Dermis microvascular lymphatic vessel endothelial cell (primary cell): ENCODE data around the gene SCRT2. TPM values are rescaled to one million over a fixed set of nuclear protein-coding genes. Genes with fewer than 3 reads are reported as not detected.

Source experiments
- DNase-seq, 2 donors: peaks; one replicate each; pipeline versions ENCODE4 v3.0.0 to v3.0.0-alpha.2; 2010; ENCODE audit warnings: low read depth in 2 of 2
- total RNA-seq: library from RNA; depleted of rRNA; stranded (reverse); fragments of >200 nt; gene quantifications from 2 replicates; pipeline ENCODE4 v1.2.1, GENCODE V29; 2014

The SCRT2 gene
- total RNA-seq, 1 donor from 2014 or later = not detected

DNA sequence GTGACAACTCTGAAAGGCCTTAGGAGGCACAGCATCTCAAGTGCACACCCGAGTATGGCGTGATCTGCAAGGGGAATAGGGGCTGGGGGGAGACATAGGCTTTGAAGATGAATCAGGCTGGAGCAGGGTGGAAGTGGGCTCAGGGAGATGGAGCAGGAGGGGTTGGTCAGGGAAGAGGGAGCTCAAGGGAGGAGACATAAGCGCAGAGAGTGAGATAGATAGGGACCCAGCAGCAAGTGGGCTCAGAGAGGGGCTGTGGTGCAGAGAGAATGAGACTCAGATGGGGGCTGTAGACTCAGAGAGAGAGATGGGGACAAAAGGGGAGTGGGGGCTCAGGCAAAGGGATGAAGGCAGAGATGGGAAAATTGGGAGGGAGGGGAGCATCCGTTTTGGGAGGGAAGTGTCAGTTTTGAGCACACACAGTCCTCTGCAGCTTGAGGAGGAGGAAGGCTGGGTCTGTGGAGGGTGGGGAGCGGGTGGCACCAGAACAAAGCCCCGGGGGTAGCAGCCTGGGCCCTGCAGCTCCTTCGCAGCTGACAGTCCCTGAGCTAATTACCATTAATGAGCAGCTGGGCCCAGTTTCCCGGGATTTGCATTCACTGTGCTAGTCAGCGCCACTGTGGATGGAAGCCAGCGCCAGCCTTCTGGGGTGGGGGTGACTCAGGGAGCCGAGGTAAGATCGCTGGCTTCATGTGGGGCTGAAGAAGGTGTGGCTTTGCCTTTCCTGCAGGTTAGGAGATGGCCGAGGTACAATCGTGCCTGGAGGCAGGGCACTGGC lies 41.3 kb downstream of the SCRT2 start:
- no peak for DNase-seq

DNA sequence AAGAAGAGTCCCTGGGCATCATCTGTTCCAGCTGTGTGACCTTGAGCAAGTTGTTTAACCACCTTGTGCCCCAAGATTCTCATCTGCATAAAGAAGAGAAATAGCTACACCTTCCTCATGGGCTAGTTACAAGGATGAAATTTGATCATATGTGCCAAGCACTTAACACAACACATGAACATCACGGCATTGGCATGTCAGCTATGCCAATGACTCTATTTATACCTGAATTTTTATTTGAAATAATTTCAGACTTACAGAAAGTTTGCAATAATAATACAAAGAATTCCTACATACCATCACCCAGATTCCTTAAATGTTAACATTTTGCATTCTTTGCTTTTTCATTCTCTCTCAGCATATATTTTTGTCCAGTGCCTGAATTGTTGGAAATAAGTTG lies 44.5 kb downstream of the SCRT2 start:
- DNase-seq = no peak

DNA sequence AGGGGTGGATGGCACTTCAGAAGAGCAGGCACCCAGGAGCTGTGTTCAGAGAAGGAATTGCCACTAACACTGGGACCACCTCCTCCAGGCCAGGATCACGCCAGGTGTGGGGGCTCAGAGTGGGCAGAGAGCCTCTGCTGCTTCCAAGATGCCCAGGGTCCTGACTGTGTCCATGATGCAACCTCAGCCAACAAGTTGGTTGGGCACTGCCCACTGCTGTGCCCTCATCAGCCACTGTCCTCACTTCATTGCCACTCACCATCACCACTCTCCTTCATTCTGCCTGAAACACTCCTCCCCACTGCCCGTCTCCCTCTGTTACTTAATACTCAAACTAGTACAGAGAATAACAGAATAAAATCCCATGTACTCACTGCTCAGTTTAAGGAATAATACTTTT lies 49.0 kb downstream of the SCRT2 start:
- no peak for DNase-seq

DNA sequence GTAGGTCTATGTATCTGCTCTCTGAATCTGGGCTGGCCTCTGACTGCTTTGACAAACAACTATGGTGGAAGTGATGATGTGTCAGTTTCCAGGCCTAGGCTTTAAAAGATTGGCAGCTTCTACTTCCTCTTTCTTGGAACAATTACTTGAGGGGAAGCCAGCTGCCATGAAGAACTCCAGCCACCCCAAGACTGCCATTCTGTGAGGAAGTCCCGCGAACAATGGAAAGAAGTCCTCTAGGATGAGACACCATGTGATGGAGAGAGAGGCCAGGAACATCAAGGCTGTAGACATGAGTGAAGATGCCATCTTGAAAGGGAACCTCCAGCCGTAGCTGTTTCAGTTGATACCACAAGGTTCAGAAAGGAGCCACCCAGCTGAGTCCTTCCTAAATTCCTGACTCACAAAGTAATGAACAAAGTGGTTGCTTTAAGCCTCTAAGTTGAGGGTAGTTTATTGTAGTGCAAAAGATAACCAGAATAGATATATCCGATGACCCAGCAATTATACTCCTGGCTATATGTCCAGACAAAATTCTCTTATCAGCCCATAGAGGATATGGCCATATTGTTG lies 50.2 kb downstream of the SCRT2 start:
- peak in 1 of 2 donors; percentile 22 for DNase-seq

DNA sequence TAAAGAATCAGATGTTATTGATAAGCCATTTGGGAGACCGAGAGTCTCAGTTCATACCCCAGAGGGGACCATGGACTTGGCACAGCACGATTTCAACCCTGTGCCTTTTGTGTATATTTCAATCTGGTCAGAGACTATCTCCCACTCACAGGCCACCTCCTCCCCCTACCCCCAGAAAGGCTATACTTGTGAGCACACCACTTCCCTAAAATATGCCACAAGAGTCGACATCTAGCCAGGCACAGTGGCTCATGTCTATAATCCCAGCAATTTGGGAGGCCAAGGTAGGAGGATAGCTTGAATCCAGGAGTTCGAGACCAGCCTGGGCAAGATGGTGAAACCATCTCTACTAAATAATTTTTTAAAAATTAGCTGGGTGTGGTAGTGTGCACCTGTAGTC lies 51.9 kb downstream of the SCRT2 start:
- no peak for DNase-seq

DNA sequence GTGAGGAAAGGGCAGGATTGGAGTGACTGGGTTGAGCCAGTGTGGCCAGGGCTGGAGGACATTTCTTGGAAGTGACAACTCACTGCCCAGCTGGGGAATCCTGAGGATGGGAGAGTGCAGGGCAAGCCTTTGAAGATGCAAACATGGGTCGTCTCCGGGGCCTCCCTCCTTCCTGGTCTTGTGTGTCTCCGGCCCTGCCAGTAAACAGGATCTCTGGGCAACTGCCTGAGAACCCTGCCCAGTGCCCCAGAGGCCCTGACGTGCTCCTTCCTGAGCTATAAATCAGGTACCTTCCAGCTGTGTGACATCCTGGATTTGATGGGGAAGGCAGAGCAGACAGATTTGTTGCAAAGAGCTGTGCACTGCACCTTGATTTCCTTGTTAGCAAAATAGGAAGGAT lies 52.6 kb downstream of the SCRT2 start:
- no peak for DNase-seq

DNA sequence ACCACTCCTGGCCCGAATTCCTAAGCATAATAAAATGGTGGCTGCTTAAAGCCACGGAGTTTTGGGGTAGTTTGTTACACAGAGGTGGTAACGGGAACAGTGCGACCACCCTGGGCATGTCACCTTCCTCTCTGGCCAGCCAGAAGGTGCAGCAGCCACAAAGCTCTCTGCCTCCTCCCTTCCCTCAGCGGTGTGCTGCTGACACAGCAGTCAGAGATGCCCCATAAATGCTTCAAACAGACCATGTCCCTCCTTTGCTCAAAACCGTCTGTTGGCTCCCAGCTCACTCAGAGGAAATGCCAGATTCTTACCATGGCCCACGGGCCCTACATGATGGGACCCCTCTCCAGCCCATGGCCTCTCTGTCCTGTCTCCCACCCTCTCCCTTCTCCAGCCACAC lies 53.4 kb downstream of the SCRT2 start:
- no peak for DNase-seq

DNA sequence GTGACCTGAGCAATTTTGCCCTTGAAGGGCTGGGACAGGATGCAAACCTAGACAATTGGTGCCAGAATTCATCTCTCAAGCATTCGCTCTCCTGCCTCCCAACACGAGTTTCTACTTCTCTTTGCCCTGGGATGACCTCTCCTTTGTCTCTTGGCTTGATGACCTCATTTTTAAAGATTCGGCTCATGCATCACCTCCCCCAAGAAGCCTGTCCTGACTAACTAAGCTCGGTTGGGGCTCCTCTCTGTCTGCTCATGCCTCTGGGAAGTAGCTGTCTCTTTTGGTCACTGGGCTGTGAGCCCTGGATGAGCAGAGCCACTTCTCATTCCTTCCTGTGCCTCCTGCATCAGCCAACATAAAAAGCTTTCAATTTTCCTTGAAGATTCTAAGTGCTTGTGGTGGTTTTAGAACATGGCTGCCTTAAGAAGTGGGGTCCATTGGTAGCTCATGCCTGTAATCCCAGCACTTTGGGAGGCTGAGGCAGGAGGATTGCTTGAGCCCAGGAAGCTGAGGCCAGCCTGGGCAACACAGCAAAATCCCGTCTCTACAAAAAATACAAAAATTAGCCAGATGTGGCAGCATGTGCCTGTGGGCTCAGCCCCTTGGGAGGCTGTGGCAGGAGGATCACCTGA lies 54.4 kb downstream of the SCRT2 start:
- no peak for DNase-seq

DNA sequence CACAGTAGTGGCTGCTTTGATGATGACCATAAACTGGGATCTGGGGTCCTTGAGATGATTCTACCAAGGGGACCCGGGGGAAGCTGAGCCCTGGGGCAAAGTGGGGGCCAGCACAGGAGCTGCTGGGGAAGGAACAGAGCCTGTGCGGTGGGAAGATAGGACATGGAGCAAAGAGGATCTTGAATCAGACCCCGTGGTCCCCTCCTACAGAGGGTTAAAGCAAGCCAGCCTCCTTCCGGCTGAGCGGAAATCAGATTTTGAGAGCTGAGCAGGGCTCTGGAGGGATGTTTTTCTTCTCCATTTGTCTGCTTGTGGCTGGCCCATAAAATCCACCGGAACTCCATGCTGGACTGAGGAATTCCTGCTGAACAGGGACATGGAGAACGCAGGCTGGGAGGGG lies 55.4 kb downstream of the SCRT2 start:
- no peak for DNase-seq

DNA sequence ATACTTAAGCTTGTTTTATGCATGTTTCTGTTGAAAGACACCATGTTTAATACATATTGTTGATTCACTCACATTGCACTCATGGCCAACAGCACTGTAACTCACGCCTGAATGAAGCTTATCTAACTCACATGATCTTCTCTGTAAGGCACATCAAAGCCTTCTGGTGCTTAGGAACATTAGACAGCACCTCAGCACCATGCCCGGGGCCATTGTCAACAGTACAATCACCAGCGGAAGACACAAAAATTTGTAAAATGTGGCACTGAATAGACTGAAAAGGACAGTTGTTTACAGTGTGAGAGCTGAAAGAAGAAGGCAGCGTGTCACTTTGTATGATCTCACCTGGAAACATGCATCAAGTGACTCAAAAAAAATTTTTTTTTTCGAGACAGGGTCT lies 56.6 kb downstream of the SCRT2 start:
- no peak for DNase-seq

DNA sequence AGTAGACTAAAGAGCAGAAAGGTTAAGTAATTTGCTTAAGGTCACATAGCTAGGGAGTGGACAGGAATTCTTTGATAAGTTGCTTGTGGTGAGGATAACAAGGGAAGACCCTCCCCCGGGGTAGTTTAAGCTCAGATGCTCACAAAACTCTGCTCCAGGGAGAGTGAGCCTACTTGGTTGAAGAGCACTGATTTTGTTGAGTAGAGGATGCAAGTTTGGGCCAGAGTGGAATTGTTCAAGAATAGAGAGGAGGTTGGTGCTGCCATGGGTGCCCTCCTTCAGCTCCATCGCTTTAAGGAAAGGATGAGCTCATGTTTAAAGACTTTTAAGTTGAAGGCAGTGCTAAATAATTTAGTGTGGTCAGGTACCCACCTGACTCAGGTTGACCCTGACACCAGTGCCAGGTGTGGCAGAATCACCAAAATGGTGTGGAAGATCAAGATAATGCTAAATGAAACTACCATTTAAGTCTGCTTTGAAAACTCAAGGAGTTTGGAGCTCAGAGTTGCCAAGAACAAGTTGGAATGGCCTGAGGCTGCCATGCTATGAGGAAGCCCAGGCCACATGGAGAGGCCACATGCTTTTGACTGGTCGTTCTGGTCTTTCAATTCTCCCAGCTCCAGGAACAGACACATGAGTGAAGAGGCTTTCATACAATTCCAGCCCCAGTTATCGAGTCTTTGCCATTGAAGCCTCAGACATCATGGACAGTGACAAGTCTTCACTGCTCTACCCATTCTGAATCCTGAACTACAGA lies 57.5 kb downstream of the SCRT2 start:
- DNase-seq = no peak

DNA sequence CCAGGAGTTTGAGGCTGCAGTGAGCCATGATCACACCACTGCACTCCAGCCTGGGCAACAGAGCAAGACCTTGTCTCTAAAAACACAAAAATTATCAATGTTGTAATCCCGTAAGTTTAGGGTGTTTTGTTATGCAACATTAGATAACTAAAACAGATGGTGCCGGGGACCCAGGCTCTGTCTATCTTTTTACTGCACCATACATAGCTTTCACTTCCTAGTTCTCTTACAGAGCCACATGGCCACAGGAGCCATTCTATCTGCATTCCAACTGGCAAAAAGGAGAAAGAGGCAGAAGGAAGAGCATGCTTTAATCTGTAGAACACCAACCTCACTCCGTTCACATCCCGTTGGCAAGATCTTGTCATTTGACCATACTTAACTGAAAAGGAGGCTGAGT lies 60.1 kb downstream of the SCRT2 start:
- no peak for DNase-seq

DNA sequence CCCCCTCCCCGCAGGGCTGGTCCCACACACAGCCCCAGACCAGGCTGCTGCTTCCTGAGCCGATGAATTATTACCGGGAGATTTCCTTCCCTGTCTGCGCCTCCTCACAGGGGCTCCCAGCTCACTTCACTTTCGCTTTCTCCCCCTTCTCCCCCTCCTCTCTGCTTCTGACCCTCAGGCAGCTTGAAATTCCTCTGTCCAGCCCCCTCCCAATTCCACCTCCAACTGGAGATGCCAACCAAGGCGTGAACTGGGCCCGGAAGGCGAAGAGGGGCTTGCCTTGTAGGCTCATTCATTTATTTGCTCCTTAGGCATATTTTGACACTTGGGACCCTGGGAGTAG lies 63.8 kb downstream of the SCRT2 start:
- no peak for DNase-seq

Other genes with a start within 250 kb of the SCRT2 start
- gene TBC1D20, start 213.3 kb downstream of the SCRT2 start, total RNA-seq = 15.8 and 25.2 TPM in 2 replicates
- gene CSNK2A1, start 132.0 kb downstream of the SCRT2 start, total RNA-seq = 76.4 and 87.4 TPM in 2 replicates
- gene TCF15, start 65.5 kb downstream of the SCRT2 start, total RNA-seq = 0.76 and 0.77 TPM in 2 replicates
- gene SRXN1, start 22.6 kb downstream of the SCRT2 start, total RNA-seq = 22.3 and 23.0 TPM in 2 replicates
- gene SLC52A3, start 92.7 kb upstream of the SCRT2 start, total RNA-seq = under 0.01 TPM in 1 of 2 replicates, not detected in the other
- gene FAM110A, start 157.9 kb upstream of the SCRT2 start, total RNA-seq = 1.3 and 2.0 TPM in 2 replicates
- not detected in 2 replicates for gene ANGPT4, start 240.5 kb upstream of the SCRT2 start, total RNA-seq